IgD-negative memory B cell (primary cell): Measurements from ENCODE around the gene BCAP29. TPM values are rescaled to one million over a fixed set of nuclear protein-coding genes. Genes with fewer than 3 reads are reported as not detected.

Source experiments
- H3K27ac Mint-ChIP-seq, 3 donors: one replicate each; pipeline ENCODE4 v1.8.0; 2020 to 2022; ENCODE audit warnings: mild to moderate bottlenecking in 3 of 3, mixed read lengths in 3 of 3, moderate library complexity in 1 of 3
- H3K27me3 Mint-ChIP-seq: one replicate; pipeline ENCODE4 v1.8.0; 2021; ENCODE audit warnings: mixed read lengths
- H3K36me3 Mint-ChIP-seq: one replicate; pipeline ENCODE4 v1.8.0; 2020; ENCODE audit warnings: mild to moderate bottlenecking, mixed read lengths
- H3K4me1 Mint-ChIP-seq, 3 donors: one replicate each; pipeline ENCODE4 v1.8.0; 2020 to 2022; ENCODE audit warnings: mixed read lengths in 3 of 3, mild to moderate bottlenecking in 1 of 3
- H3K4me3 Mint-ChIP-seq, 4 donors: one replicate each; pipeline ENCODE4 v1.8.0; 2020 to 2022; ENCODE audit warnings: mild to moderate bottlenecking in 4 of 4, mixed read lengths in 4 of 4, moderate library complexity in 3 of 4
- H3K9me3 Mint-ChIP-seq, 3 donors: one replicate each; pipeline ENCODE4 v1.8.0; 2020 to 2021; ENCODE audit warnings: mixed read lengths in 3 of 3, mild to moderate bottlenecking in 1 of 3
- polyA plus RNA-seq: library from polyadenylated mRNA; unstranded; fragments of 300-500 nt; fragmentation: Illumina TruSeq; gene quantifications from one replicate; pipeline ENCODE4 v1.2.3, GENCODE V29; 2021

The BCAP29 gene
- polyA plus RNA-seq, 1 donor from 2014 or later: 43.6 TPM

DNA sequence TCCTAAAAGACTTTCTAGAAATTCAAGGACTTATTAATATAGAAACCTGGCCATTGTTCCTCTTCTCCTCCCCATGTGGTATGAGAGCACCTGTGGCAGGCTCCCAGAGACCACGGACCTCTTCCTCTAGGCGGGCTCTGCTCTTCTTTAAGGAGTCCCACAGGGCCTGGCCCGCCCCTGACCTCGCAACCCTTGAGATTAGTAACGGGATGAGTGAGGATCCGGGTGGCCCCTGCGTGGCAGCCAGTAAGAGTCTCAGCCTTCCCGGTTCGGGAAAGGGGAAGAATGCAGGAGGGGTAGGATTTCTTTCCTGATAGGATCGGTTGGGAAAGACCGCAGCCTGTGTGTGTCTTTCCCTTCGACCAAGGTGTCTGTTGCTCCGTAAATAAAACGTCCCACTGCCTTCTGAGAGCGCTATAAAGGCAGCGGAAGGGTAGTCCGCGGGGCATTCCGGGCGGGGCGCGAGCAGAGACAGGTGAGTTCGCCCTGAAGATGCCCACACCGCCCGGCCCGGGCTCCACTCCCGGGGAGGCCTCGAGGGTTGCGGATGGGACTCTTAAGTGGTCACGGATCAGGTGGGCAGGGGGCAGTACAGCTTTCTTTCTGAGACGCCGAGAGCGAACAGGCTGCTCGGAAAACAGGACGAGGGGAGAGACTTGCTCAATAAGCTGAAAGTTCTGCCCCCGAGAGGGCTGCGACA, 80.5 kb downstream of the BCAP29 start, which contains the start of gene SLC26A4:
TSS of gene SLC26A4 (plus strand) at position 448 of the 700 bp plus-strand sequence. CDS start 814 bp downstream, outside the sequence.
- H3K36me3 Mint-ChIP-seq: no peaks in the 10 kb centered on the region
- H3K4me3 Mint-ChIP-seq: peak within 1 kb of the TSS; percentile 90 to 95 (median 92)
- H3K27me3 Mint-ChIP-seq: peaks cover 7% of the 10 kb centered on the region
- peak within 1 kb of the TSS; percentile 18 to 61 (median 44) for H3K27ac Mint-ChIP-seq
- peaks cover 16 to 25% (median 22%) of the 10 kb centered on the region in 3 donors for H3K4me1 Mint-ChIP-seq
- no peaks in the 10 kb centered on the region for H3K9me3 Mint-ChIP-seq

DNA sequence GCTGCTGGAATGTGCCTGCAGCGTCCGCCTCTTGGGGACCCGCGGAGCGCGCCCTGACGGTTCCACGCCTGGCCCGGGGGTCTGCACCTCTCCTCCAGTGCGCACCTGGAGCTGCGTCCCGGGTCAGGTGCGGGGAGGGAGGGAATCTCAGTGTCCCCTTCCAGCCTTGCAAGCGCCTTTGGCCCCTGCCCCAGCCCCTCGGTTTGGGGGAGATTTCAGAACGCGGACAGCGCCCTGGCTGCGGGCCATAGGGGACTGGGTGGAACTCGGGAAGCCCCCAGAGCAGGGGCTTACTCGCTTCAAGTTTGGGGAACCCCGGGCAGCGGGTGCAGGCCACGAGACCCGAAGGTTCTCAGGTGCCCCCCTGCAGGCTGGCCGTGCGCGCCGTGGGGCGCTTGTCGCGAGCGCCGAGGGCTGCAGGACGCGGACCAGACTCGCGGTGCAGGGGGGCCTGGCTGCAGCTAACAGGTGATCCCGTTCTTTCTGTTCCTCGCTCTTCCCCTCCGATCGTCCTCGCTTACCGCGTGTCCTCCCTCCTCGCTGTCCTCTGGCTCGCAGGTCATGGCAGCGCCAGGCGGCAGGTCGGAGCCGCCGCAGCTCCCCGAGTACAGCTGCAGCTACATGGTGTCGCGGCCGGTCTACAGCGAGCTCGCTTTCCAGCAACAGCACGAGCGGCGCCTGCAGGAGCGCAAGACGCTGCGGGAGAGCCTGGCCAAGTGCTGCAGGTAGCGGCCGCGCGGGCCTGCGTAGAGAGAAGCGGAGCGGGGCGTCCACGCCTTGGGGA, 81.2 kb downstream of the BCAP29 start:
- Mint-ChIP-seq H3K4me1 (peaks cover 16 to 25% (median 22%) of the 10 kb centered on the region in 3 donors), H3K4me3 (peak overlapping the region; percentile 90 to 95 (median 92)), H3K27ac (peak overlapping the region in 1 of 3 donors; percentile 44), H3K27me3 (peaks cover 7% of the 10 kb centered on the region), H3K36me3 (no peaks in the 10 kb centered on the region), H3K9me3 (no peaks in the 10 kb centered on the region)

DNA sequence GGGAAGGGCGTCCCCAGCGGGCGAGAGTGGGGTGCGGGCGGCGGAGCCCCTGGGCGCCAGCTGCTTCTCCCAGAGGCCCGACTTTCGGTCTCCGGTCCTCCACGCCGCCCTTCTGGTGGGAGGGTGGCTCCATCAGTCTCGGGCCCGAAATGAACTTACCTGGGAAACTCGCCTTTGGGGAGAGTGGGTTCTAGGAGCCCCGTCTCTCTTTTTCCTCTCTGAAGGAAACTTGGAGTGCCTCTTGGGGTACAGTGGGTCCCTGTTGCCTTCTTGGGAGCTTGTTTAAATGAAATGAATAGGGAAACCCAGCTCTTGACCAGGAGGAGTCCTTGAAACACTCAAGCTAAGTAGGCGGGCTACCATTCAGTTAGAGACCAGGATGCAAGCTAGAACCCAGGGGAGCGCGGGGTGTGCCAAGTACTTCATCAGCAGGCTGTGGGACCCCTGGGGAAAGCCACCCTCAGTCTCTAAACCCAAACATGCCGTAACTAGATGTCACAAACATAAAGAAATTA, 81.9 kb downstream of the BCAP29 start:
- Mint-ChIP-seq H3K4me1 (peaks cover 16 to 25% (median 22%) of the 10 kb centered on the region in 3 donors), H3K4me3 (peak overlapping the region; percentile 89 to 95 (median 90)), H3K27me3 (peaks cover 7% of the 10 kb centered on the region), H3K36me3 (no peaks in the 10 kb centered on the region), H3K27ac (no peak overlapping the region), H3K9me3 (no peaks in the 10 kb centered on the region)

DNA sequence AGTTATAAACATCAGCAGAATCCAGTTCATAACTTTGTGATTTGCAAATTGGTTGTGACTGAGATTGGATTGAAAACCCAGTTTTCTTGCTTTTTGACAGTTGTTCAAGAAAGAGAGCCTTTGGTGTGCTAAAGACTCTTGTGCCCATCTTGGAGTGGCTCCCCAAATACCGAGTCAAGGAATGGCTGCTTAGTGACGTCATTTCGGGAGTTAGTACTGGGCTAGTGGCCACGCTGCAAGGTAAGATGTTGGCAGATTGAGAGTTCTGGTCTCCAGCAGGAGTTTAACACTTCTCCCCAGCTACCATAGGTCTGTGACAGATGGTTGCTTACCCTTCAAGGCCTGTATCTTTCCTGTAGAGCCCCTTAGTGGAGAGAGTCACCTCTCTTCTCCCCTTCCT, 83.2 kb downstream of the BCAP29 start:
- Mint-ChIP-seq H3K4me3 (no peak overlapping the region), H3K36me3 (no peaks in the 10 kb centered on the region), H3K4me1 (peaks cover 16 to 25% (median 22%) of the 10 kb centered on the region in 3 donors), H3K9me3 (no peaks in the 10 kb centered on the region), H3K27ac (no peak overlapping the region), H3K27me3 (peaks cover 7% of the 10 kb centered on the region)

DNA sequence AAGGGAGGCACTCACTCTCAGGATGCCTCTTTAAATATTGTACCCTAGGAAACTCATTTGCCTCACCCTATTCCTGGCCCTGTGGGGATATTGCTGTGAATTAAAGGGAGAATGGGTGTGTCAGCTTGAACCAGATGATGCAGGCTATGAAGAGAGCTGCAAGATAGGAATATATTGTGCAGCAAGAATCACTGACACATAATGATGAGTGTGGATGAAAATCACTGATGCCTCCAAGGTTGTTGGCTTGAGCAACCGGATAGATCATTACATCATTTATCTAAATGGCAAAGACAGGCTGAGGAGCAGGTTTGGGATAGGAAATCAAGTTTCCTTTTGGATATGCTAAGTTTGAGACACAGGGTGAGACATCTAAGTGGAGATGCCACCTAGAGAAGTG, 86.7 kb downstream of the BCAP29 start:
- H3K4me3 Mint-ChIP-seq: no peak overlapping the region
- H3K27ac Mint-ChIP-seq: no peak overlapping the region
- peaks cover 14% of the 10 kb centered on the region for H3K27me3 Mint-ChIP-seq
- H3K36me3 Mint-ChIP-seq: no peaks in the 10 kb centered on the region
- no peaks in the 10 kb centered on the region for H3K9me3 Mint-ChIP-seq
- peaks cover 3 to 7% (median 5%) of the 10 kb centered on the region in 3 donors for H3K4me1 Mint-ChIP-seq

DNA sequence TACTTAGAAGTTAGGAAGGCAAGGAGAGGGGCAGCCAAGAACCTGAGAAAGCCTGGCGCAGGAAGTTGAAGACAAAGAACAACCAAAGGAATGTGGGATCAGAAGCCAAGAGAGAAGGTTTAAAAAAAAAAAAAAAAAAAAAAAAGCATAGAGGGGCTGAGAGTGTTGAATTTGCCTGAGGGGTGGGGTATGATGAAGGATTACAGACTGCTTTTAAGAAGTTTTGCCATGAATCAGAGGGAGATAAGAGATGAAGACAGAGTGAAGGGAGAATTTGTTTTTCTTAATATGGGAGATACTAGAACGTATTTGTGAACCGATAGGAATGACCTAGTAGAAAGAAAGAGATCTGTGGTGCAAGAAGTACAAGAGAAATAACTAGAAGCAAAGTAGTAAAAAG, 87.3 kb downstream of the BCAP29 start:
- peaks cover 3 to 7% (median 5%) of the 10 kb centered on the region in 3 donors for H3K4me1 Mint-ChIP-seq
- H3K9me3 Mint-ChIP-seq: no peaks in the 10 kb centered on the region
- peaks cover 12% of the 10 kb centered on the region for H3K27me3 Mint-ChIP-seq
- H3K27ac Mint-ChIP-seq: no peak overlapping the region
- no peak overlapping the region for H3K4me3 Mint-ChIP-seq
- no peaks in the 10 kb centered on the region for H3K36me3 Mint-ChIP-seq

DNA sequence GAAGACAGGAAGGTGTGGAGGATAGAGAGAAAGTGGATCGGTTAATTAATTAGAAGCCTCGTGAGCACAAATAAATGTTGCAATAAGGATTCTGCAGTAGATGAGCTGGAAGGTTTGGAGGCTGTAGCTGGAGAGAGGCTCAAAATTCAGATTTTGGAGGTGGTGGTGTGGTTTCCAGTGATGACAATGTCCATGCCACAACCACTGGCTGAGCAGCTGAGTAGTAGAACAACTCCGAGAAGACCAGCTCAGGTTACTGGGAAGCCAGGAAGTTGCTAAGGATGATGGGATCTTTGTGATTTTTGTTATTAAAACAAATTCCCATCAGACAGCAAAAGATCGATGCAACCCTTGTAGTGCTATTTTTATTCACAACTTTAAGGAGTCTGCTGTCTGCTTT, 88.2 kb downstream of the BCAP29 start:
- Mint-ChIP-seq H3K27me3 (peaks cover 10% of the 10 kb centered on the region), H3K9me3 (no peaks in the 10 kb centered on the region), H3K27ac (no peak overlapping the region), H3K36me3 (no peaks in the 10 kb centered on the region), H3K4me1 (peaks cover 3 to 7% (median 5%) of the 10 kb centered on the region in 3 donors), H3K4me3 (no peak overlapping the region)

Other genes with a start within 250 kb of the BCAP29 start
- not detected for gene GPR22, start 110.2 kb upstream of the BCAP29 start, polyA plus RNA-seq
- gene COG5, start 16.3 kb upstream of the BCAP29 start, polyA plus RNA-seq: 27.3 TPM
- gene DUS4L, start 16.3 kb upstream of the BCAP29 start, polyA plus RNA-seq: 5.9 TPM
- not detected for gene SLC26A4, start 80.6 kb downstream of the BCAP29 start, polyA plus RNA-seq
- 74.9 TPM for gene CBLL1, start 163.9 kb downstream of the BCAP29 start, polyA plus RNA-seq
- not detected for gene SLC26A3, start 223.0 kb downstream of the BCAP29 start, polyA plus RNA-seq